GM18526 (cell line): ENCODE measurements around the gene CHMP4A.

Experiments used
- POLR2A ChIP-seq: IDR thresholded peaks from 3 replicates; pipeline ENCODE4 v1.6.1; 2011; ENCODE audit not compliant: insufficient read length; ENCODE audit errors: extremely low read depth

Gene CHMP4A

GRCh38 chr14:24253936-24254335 lies 40.6 kb upstream of the CHMP4A start:
- TF ChIP-seq POLR2A: no peak

DNA sequence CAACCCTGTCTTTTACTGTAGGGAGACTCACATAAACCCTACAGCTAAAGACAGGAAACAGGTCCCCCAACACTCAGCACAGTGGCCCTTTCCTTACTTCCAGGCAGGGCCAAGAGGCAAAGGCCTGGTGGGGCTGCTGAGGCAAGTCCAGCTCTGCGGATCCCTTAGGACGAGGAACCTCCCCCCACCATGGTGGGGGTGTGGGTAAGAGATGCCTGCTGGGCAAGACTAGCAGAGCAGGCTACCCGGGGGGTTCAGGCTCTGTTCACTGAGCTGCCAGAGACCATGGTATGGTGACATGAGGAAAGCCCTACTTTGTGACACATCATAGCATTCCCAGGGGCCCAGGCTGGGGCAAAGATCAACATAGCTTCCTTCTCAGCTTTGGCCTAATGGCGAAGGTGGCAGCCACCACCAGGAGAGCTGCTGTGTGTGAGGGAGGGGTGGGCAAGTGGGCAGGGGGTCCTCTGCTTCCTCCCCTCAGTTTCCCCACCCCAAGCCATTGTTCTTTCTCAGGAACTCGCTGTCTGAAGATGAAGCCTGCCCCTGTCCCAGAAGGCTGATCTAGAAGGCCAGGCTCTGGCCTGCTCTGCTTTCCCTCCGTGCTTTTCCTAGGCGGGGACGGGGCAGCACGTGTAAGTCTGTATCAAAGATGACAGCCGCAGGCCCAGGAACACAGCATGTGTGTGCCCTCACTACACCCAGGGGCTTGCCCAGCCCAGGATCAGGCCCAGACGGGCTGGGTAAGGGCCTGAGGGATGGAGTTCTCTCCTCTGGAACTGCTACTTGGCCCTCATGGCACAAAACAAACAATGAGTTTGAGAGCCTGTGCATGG lies 39.2 kb upstream of the CHMP4A start:
- TF ChIP-seq POLR2A: no peak

DNA sequence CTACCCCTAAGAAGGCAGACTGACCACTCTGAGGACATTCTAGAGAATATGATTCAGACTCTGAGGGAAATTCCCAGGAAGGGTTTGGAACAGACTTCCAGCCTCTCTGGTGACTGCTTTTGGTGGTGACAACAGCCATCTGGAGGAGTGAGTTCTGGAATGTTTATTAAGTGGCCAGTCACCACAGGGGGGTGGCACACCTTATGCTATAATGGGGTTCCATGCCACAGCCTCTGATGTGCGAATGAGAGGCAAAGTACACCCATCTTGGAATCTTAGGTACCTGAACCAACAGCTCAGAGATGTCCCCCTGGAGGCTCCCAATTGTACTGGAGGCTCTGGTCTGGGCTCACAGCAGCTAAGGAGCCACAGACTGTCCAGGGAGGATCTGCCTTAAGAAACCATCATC lies 38.6 kb upstream of the CHMP4A start:
- TF ChIP-seq POLR2A: no peak

GRCh38 chr14:24250354-24250753 lies 37.1 kb upstream of the CHMP4A start:
- TF ChIP-seq POLR2A: no peak

GRCh38 chr14:24249230-24250021 lies 36.1 kb upstream of the CHMP4A start:
- no peak for TF ChIP-seq POLR2A

DNA sequence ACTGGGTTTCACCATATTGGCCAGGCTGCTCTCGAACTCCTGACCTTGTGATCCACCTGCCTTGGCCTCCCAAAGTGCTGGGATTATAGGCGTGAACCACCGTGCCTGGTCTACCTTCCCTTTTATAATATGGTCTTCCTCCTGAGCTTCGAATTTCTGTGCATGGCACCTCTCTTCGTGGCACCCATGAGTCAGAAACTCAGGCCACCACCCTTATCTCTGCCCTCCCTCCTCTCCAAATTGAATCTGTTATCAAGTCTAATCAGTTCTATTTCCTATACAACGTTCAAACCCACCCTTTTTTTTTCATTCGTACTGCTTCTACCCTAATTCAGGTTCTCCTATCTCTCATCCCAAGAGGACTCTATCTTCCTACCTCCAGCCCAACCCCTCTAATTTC lies 34.1 kb upstream of the CHMP4A start:
- no peak for TF ChIP-seq POLR2A

GRCh38 chr14:24246765-24247212 lies 33.5 kb upstream of the CHMP4A start:
- TF ChIP-seq POLR2A: no peak

DNA sequence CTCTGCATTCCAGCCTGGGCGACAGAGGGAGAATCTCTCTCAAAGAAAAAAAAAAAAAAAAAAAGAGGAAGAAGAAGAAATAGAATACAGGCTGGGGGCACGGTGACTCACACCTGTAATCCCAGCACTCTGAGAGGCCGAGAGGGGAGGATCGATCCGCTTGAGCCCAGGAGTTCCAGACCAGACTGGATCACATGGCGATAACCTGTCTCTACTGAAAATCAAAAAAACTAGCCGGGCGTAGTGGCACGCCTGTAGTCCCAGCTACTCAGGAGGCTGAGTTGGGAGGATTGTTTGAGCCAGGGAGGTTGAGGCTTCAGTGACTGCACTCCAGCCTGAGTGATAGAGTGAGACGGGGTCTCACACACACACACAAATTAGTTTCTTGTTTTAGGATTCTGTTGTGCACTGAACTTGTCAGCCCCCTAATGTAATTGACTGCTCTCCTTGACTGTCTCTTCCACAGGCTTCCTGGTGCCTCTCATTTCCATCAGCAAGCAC lies 30.1 kb upstream of the CHMP4A start:
- no peak for TF ChIP-seq POLR2A

DNA sequence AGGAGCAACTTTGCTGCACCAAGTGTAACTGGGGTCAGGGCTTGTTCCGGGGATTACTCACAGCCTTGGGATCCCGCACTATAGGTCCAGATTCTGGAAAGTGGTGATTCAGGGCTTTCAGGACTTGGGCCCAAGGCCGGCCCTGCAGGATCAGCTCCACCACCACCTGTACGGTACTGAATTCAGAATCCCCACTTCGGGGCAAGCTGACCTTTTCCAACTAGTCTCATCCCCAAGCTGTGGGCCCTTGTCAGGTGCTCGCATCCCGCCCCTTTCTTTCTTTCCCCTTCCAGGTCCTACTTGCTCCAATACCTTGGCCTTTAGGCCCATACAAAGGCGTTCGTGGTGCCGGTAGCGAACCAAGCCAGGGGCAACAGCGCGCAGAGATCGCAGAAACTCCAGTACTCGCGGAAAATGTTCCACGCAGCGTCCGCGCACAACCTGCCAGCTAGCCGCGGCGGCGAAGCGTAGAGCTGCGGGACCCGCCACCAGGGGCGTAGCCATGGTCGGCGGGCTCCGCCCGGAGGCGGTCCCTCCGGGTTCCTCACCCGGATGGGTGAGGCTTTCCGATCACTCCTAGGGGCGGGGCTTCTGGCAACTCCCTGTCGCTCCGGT lies 28.6 kb upstream of the CHMP4A start:
- no peak for TF ChIP-seq POLR2A

GRCh38 chr14:24240110-24240918 lies 27.0 kb upstream of the CHMP4A start:
- no peak for TF ChIP-seq POLR2A

DNA sequence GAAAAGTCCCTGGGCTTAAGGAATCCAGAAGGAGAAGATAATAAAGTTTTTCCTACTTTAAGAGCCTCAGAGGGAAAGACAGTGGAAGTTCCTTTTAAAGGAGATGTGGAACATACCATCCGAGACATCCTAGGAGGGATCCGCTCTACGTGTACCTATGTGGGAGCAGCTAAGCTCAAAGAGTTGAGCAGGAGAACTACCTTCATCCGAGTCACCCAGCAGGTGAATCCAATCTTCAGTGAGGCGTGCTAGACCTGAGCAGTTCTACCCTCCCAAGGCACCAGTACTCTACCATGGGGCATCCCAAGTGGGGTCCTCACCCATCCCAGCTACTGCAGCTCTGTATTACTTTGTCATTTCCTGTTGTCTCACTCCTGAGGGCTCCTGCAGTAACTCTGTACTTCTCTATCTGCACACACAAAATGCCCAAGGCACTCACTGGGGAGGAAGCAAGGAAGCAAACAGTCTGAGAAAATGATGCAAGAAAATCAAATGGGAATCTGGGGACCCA lies 25.3 kb upstream of the CHMP4A start:
- TF ChIP-seq POLR2A: no peak

DNA sequence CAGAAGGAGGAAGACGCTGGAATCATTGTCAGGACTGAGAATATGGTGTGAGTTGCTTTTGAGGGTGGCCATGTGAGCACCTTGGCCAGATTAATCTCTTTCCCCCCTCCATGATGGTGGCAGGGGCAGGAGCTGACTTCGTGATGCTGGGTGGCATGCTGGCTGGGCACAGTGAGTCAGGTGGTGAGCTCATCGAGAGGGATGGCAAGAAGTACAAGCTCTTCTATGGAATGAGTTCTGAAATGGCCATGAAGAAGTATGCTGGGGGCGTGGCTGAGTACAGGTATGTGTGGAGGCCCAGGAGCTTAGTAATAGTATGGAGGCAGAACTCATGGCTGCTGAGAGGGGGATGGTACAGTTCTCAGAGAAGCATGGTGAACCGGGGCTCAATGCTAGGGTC lies 24.8 kb upstream of the CHMP4A start:
- no peak for TF ChIP-seq POLR2A

- TF ChIP-seq POLR2A: no peak
These were observed 24.2 kb upstream of the CHMP4A start for GRCh38 chr14:24237463-24237955.

DNA sequence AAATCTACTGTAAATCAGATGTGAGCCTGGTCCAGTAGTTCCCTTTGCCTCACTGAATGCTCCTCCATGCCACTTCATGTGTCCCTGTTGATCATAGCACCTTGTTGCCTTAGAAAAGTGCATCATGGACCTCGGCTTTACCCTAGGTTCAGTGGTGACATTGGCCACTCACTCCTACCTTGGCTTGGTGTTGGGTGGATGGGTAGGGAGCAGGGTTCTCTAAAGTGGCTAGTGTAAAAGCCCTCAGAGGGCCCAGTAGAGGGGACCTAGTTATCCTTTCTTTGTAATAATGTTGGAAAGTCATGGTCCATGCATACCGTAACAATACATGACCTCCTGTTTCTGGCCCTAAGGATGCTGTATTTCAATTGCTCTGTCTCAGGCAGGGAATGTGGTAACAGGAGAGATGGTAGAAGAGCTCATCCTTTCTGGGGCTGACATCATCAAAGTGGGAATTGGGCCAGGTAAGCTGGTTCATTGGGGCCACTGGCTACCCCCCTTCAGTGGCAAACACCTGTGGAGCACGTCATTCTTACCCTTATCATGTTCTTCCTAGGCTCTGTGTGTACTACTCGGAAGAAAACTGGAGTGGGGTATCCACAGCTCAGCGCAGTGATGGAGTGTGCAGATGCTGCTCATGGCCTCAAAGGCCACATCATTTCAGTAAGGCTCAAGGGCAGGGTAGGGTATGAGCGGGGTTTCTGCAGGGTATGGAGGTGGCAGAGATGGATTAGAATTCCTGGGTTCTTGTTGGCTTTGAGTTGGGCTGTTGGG lies 23.6 kb upstream of the CHMP4A start:
- TF ChIP-seq POLR2A: no peak
